Natural killer cell (primary cell): Measurements from ENCODE around the gene PRR12. TPM values are rescaled to one million over a fixed set of nuclear protein-coding genes. Genes with fewer than 3 reads are reported as not detected.

Experiments
- ATAC-seq, 3 donors: fragments of 150-1000 bp in 2 of 3; fragments of 200-7000 bp in 1 of 3; cut with Tn5 transposase; 1 replicate in 1 of 3; 2 replicates in 2 of 3; pipeline ENCODE4 v1.10.0; 2021; ENCODE audit warnings: mild to moderate bottlenecking in 2 of 3, moderate library complexity in 2 of 3
- DNase-seq, 2 donors: peaks; one replicate each; pipeline versions ENCODE4 v3.0.0 to v3.0.0-alpha.2; 2013 to 2021; ENCODE audit warnings: mixed read lengths in 1 of 2
- H3K27ac ChIP-seq: one replicate; pipeline ENCODE4 v1.5.1; 2013; ENCODE audit warnings: mild to moderate bottlenecking, low read length
- H3K27me3 ChIP-seq: one replicate; pipeline ENCODE4 v1.6.1; 2013; ENCODE audit warnings: low read length; ENCODE audit not compliant: control insufficient read depth, insufficient read depth
- H3K36me3 ChIP-seq: one replicate; pipeline ENCODE4 v1.6.1; 2013; ENCODE audit warnings: low read length; ENCODE audit not compliant: control insufficient read depth, insufficient read depth
- H3K4me1 ChIP-seq: one replicate; pipeline ENCODE4 v1.6.1; 2013; ENCODE audit warnings: low read length; ENCODE audit not compliant: control insufficient read depth, insufficient read depth
- H3K4me3 ChIP-seq: one replicate; pipeline ENCODE4 v1.5.1; 2013; ENCODE audit warnings: low read length
- H3K9me3 ChIP-seq: one replicate; pipeline ENCODE4 v1.6.1; 2013; ENCODE audit warnings: low read length; ENCODE audit not compliant: control insufficient read depth, insufficient read depth
- H3K27ac Mint-ChIP-seq, 2 donors: one replicate each; pipeline ENCODE4 v1.8.0; 2022; ENCODE audit warnings: mild to moderate bottlenecking in 2 of 2, mixed read lengths in 2 of 2, moderate library complexity in 1 of 2
- H3K27me3 Mint-ChIP-seq, 2 donors: one replicate each; pipeline ENCODE4 v1.8.0; 2022; ENCODE audit warnings: low read depth in 2 of 2, mixed read lengths in 2 of 2
- H3K36me3 Mint-ChIP-seq: one replicate; pipeline ENCODE4 v1.8.0; 2022; ENCODE audit warnings: mixed read lengths
- H3K4me1 Mint-ChIP-seq, 2 donors: one replicate each; pipeline ENCODE4 v1.8.0; 2022; ENCODE audit warnings: mixed read lengths in 2 of 2
- H3K4me3 Mint-ChIP-seq: one replicate; pipeline ENCODE4 v1.8.0; 2022; ENCODE audit warnings: mild to moderate bottlenecking, moderate library complexity, mixed read lengths
- H3K9me3 Mint-ChIP-seq, 2 donors: one replicate each; pipeline ENCODE4 v1.8.0; 2022; ENCODE audit warnings: mixed read lengths in 2 of 2
- CTCF ChIP-seq: fragments of 200-600 bp; IDR thresholded peaks from one replicate; pipeline ENCODE4 v1.8.0; 2022; ENCODE audit warnings: antibody characterized with exemption
- WGBS: methylation state at CpG from one replicate; pipeline ENCODE4 v1.1.7; 2013; ENCODE audit warnings: missing lambda C conversion rate; ENCODE audit not compliant: insufficient coverage; 5-methylcytosine and 5-hydroxymethylcytosine counted together
- intact Hi-C: fragments of 100-400 bp; cut with micrococcal nuclease; formaldehyde crosslinking; loops from one replicate; pipeline ENCODE4 v1.14.2; 2022
- total RNA-seq, 4 donors: library from RNA; stranded (reverse); fragments of 120-200 nt in 1 of 4; gene quantifications; one replicate each; pipeline versions ENCODE4 v1.2.3 to v1.2.4, GENCODE V29; 2013 to 2022

The PRR12 gene
- total RNA-seq, 3 donors from 2014 or later (not counting 1 experiment from before 2014, with no cell fraction given): 51.1 to 62.1 (median 56.0) TPM

- H3K4me1 Mint-ChIP-seq: peaks cover 45 to 69% of the 10 kb centered on the region in 2 donors
- WGBS: under 1% methylated on average over 87 of the region's 87 CpGs
Observed at GRCh38 chr19:49641688-49642491, 50.9 kb downstream of the PRR12 start, which contains the start of gene SCAF1. SCAF1 (plus strand) TSS chr19:49642209; CDS start chr19:49645027, 2,818 bp downstream.

GRCh38 chr19:49642492-49643035 lies 51.6 kb downstream of the PRR12 start:
- Mint-ChIP-seq H3K4me1 (peaks cover 45 to 67% of the 10 kb centered on the region in 2 donors), H3K4me3 (peak overlapping the region; percentile 93), H3K27me3 (no peaks in the 10 kb centered on the region), H3K9me3 (no peaks in the 10 kb centered on the region), H3K27ac (peak overlapping the region; percentile 96 to 100), H3K36me3 (no peaks in the 10 kb centered on the region)
- no peaks in the 10 kb centered on the region for H3K27me3 ChIP-seq
- H3K36me3 ChIP-seq: peaks cover 13% of the 10 kb centered on the region
- 19% methylated on average over 5 of the region's 5 CpGs for WGBS
- H3K4me3 ChIP-seq: peak overlapping the region; percentile 84
- H3K9me3 ChIP-seq: no peaks in the 10 kb centered on the region
- TF ChIP-seq CTCF: no peak
- H3K27ac ChIP-seq: peak overlapping the region; percentile 88
- ATAC-seq (no peak), DNase-seq (no peak)
- intact Hi-C loops: loop anchor here (1.0 to 5.0 kb wide), 2 partner anchors 22 to 1005 kb away; partner anchors contain the start of gene DBP
- peaks cover 44% of the 10 kb centered on the region for H3K4me1 ChIP-seq

More at GRCh38 chr19:49641688-49642491, 50.9 kb downstream of the PRR12 start, which contains the start of gene SCAF1:
- no peak for TF ChIP-seq CTCF
- Histone ChIP-seq H3K27me3 (no peaks in the 10 kb centered on the region), H3K9me3 (no peaks in the 10 kb centered on the region), H3K4me1 (peaks cover 44% of the 10 kb centered on the region), H3K4me3 (peak within 1 kb of the TSS; percentile 84), H3K36me3 (peaks cover 9% of the 10 kb centered on the region), H3K27ac (peak within 1 kb of the TSS; percentile 88)
- peak; percentile 66 to 87 (median 72) for ATAC-seq
- peak within 1 kb of the TSS; percentile 93 for H3K4me3 Mint-ChIP-seq
- intact Hi-C loops: loop anchor here (1.0 to 5.0 kb wide), 5 partner anchors 22 to 1005 kb away; partner anchors contain the start of genes AKT1S1, ALDH16A1, DBP and NOSIP
- DNase-seq: peak; percentile 99 to 100
- no peaks in the 10 kb centered on the region for H3K27me3 Mint-ChIP-seq
- no peaks in the 10 kb centered on the region for H3K9me3 Mint-ChIP-seq
- H3K27ac Mint-ChIP-seq: peak within 1 kb of the TSS; percentile 96 to 100
- H3K36me3 Mint-ChIP-seq: no peaks in the 10 kb centered on the region

DNA sequence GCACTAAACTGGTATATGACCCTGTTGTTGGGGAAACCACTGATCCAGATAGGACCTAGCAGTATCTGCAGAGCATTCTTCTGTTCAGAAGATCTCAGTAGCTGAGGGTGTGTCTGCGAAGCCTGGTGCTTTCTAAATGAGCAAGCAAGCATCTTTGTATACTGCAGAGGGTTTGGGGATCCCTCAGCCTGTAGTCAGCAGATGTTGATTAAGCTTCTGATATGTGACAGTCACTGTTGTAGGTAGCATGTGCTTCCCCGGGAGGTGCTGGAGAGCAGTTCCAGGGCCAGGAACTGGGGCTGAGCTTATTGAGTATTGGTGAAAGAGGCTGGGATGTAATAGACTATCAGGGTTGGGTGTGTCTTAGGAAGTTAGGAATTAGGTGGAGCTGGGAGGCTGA lies 52.5 kb downstream of the PRR12 start:
- Mint-ChIP-seq H3K9me3 (no peaks in the 10 kb centered on the region), H3K4me3 (peak overlapping the region; percentile 93), H3K36me3 (no peaks in the 10 kb centered on the region), H3K4me1 (peaks cover 42 to 59% of the 10 kb centered on the region in 2 donors), H3K27me3 (no peaks in the 10 kb centered on the region), H3K27ac (peak overlapping the region in 1 of 2 donors; percentile 96)
- Histone ChIP-seq H3K27me3 (no peaks in the 10 kb centered on the region), H3K4me3 (no peak overlapping the region), H3K27ac (no peak overlapping the region), H3K4me1 (peaks cover 37% of the 10 kb centered on the region), H3K36me3 (peaks cover 13% of the 10 kb centered on the region), H3K9me3 (no peaks in the 10 kb centered on the region)
- WGBS: 74% methylated on average over 2 of the region's 2 CpGs
- no peak for ATAC-seq
- intact Hi-C loops: loop anchor here (5.0 kb wide), 1 partner anchor 1006 kb away; the partner anchor contains the start of gene DBP
- no peak for DNase-seq
- no peak for TF ChIP-seq CTCF
